GM18517 (cell line): ENCODE results near the gene LRP11.

Source experiments
- ATAC-seq: cut with Tn5 transposase; IDR thresholded peaks from one replicate; pipeline ENCODE4 v1.9.1; 2021; ENCODE audit warnings: mild to moderate bottlenecking, moderate library complexity; ENCODE audit not compliant: unreplicated experiment

Gene LRP11

GRCh38 chr6:149806127-149806526, 58.0 kb downstream of the LRP11 start:
- no peak for ATAC-seq

- no peak for ATAC-seq
Measured at GRCh38 chr6:149783551-149783950, 80.6 kb downstream of the LRP11 start.

- no peak for ATAC-seq
Measured at GRCh38 chr6:149782337-149782736, 81.8 kb downstream of the LRP11 start.

GRCh38 chr6:149781715-149782114, 82.4 kb downstream of the LRP11 start:
- no peak for ATAC-seq

GRCh38 chr6:149779644-149779963, 84.6 kb downstream of the LRP11 start:
- no peak for ATAC-seq

- ATAC-seq = no peak
Measured at GRCh38 chr6:149777624-149778023, 86.5 kb downstream of the LRP11 start.

- ATAC-seq = no peak
Measured at GRCh38 chr6:149771925-149772324, 92.2 kb downstream of the LRP11 start.

- no peak for ATAC-seq
Measured at GRCh38 chr6:149771185-149771584, 93.0 kb downstream of the LRP11 start.

GRCh38 chr6:149769676-149770075, 94.5 kb downstream of the LRP11 start:
- ATAC-seq = no peak
